HG02973 (cell line): Measurements from ENCODE around the gene AGAP1.

Experiments used
- ATAC-seq: cut with Tn5 transposase; IDR thresholded peaks from one replicate; pipeline ENCODE4 v1.9.1; 2021; ENCODE audit warnings: moderate library complexity; ENCODE audit not compliant: unreplicated experiment

AGAP1 gene

DNA sequence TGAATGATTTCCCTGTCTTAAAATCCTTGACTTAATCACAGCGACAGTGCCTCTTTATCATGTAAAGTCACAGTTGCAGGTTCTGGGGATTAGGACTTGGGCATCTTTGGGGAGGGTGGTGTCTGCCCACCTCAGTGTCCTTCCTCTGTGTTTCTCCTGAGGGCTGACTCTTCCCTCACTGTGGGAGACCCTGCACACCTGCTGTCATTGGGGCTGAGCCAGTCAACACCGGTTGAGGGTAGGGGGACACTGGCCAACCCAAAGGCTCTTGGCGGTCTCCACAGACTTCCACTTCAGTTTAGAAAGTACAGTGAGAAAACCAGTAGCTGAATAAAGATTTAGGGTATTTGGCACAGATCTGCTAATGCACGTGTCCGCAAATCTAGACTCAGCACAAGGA lies 36.9 kb downstream of the AGAP1 start:
- no peak for ATAC-seq

DNA sequence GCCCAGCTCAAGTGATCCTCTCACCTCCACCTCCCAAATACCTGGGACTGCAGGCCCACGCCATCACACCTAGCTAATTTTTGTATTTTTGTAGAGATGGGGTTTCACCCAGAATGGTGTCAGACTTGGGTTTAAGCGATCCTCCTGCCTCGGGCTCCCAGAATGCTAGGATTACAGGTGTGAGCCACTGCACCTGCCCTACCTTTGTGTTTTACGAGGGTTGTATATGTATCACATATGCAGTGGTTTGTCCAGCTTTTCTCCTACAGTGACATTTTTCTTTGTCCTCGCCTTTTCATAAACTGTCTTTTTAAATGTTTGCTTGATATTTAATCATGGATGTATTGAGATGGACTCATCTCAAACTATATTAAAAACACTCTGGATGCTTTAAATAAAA lies 38.5 kb downstream of the AGAP1 start:
- no peak for ATAC-seq

DNA sequence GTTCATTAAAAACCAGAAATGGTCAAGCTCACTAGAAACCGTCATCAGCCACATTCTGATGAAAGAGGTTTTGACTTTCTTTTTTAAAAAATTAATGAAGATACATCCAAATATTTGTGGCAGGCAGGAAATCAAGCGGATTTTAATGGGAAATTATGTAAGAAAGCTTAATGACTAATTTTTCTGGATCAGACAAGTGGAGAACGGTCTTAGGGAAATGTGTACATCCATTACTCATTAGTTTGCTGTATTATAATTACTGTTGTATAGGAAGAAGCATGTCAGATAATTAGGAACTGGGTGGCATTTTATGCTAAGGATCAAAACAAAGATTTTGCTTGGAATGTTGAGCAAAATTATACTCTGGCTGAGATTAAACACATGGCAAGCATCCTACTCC lies 39.4 kb downstream of the AGAP1 start:
- ATAC-seq: no peak

DNA sequence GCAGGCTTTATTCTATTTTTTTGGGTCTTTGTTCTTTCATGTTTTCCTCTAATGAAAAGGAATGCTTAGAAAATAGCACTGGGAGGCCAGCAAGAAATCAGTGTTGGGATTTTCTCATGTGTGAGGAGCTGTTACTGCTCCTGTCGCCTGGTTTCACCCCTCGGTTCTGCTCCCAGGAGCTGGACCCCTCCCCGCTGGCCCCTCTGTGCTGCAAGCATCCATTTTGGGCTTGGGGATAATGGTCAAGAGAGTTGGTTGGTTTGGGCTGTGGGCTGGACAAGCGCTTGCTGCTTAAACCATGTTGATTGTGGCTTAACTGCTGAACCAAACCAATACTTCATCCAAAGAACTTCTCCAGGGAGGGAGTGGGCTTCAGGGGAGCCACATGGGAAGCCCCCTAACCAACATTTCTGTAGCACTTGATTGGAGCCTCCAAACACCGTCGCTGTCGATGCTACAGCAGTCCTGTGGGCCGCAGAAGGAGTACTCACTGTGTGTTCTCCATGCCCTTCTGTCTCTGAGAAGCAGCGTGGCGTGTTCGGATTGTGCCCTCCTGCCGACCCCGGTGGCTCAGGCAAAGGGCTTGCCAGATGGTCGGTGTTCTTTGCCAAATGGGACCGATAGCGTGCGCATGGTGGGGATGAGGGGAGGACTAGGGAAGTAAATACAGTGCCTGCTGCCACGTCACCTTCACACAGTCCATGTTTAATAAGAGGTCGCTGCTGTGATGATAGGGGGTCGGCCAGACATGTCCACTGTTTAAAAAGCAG lies 40.0 kb downstream of the AGAP1 start:
- ATAC-seq: no peak

DNA sequence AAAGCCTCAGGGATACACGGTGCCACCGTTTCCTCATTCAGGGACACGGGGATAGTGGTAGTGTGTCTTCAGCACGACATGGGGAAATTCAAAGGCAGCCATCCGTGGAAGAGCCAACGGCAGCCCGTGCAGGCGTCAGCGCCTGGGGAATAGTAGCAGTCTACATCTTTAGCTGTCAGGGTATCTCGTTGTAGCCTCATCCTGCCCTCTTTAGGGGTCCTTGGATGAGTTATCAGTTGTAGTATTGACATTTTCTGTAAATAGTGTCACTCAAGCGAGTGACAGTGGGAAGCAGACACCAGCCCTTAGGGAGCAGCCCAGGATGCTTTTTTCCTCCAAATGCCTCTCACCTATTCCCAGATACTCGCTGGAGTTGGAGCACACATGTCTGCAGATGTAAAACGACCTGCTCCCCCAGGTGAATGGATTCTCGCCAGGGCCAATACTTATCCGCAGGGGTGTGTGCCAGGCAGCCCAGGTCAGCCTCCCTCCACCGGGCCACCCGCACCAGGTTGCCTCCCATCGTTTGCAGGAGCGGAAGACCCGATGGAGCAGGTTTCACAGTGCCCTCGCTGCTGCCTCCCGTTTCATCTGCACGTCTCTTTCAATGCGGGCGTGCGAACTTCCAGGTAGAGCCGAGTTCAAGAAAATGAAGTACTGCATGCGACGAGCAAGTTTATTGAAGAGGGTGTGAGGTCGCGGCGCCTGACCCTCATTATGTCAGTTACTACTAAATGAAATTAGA lies 41.0 kb downstream of the AGAP1 start:
- no peak for ATAC-seq

DNA sequence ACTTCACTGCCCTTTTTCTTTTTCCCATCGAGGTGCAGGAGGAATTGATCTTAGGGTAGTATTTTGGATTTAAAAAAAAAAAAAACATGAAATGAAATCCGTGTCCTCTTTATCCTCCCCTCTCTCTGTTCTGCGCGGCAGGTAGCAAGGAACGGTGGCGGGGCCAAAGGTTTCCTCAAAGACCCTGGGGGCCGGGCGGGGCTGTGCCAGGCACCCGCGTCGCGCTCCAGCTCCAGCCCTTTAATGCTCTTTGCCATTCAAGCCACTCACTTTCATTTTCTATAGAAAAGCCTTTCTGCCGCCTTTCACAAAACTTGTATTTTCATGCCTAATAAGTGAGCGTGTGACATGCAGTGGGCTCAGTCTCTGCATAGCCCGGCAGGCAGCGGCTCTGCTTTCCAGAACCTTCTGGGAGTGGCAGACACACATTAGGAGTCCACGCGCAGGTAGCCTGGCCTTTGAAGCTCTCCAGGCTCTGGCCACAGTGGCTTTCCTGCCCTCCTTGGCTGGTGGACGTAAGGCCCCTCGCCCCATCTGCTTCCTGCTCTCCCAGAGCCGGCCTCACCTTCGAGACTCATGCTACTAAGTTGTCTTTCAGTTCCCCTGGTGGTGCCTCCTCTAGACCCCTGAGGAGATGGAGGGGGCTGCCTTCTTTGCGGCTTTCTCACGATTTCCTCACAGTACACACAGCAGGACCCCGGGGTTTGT lies 41.7 kb downstream of the AGAP1 start:
- ATAC-seq: no peak

DNA sequence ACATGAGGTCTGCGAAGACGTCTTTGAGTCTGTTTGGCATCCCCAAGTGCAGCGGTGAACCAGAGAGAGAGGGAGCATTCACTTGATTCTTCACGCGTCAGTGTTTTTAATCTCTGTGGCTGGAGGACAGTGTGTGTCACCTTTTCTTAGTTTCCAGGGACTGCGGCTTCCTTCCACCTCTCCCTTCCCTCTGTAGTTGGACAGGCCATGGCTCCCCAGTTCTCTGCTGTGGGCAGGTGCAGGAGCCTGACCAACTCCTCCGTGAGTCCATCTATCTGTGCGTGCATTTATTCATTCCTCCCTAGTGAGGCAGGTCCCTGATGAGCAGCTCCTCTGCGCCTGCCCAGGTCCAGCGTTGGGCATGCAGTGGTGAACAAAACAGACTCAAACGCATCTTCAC lies 42.9 kb downstream of the AGAP1 start:
- no peak for ATAC-seq

DNA sequence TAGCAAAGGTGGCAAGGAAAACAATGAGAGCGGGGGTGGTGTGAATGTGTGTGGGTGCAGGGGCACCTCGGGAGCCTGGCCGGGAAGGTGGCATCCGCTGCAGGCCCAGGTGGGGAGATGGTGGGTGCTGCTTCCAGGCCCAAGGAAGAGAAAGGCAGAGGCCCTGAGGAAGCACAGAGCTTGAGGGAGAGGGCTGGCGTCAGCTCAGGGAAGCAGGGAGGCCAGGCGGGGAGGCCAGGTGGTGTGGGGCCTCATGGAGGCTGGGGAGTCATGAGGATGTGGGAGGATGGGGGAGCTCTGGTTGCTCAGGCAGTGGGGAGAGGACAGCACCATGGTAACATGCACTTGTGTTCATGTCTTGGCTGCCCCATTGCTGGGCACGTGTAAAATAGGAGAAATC lies 43.3 kb downstream of the AGAP1 start:
- ATAC-seq: no peak

DNA sequence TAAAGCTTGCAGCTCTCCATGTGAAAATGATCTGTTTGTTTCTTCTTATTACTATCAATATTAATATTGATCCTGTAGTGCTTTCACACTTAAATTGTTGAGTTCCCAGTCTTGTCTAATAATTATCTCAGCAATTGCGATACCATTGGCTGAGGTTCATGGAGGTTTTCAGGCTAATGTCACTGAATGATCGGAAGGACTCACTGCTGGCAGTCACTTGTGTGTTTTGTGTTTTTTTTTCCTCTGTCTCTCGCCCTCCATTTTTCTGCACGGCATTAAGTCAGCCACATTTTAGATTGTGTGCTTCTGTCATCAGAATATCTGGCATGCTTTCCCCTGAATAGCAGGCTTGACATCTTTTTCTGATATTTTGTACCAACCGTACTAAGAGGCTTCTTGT lies 43.7 kb downstream of the AGAP1 start:
- no peak for ATAC-seq

DNA sequence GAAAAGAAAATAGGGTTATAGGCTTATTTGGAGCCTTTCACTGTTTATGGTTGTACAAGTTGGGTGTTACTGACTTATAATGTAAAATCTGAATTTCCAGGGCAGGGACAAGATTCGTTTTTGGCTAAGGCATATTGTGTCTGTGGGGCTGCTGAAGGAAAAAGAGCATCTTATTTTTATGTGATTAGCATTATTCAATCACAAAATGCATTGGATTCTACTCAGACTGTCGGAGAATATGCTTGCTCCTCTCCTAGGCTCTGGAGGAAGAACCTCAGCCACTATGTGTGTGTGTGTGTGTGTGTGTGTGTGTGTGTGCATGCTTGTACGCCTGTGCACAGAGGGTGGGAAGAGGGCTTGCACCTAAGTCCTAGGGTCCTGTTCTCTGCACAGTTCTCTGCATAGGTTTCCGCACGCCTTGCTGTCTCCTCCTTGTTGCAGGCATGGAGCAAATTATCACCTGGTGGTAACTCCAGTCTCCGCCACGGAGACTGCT lies 44.3 kb downstream of the AGAP1 start:
- ATAC-seq: no peak

DNA sequence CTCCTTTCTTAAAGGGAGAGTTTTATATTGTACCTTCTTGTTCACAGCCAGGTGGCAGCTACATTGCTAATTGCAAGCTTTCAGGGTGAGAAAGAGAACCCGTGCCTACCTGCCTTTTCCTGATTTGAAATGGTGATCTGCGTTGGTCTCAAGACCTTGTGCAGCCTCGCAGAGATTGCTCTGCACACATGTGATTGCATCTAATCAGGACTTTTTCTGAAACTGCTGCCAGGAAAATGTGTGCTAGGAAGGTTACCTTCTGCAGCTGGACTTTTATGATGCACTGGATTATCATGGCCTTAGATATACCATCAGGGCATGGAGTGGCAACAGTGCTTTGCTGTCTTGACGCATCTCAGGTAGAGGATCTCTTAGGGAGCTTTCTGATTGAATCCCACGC lies 45.1 kb downstream of the AGAP1 start:
- no peak for ATAC-seq

DNA sequence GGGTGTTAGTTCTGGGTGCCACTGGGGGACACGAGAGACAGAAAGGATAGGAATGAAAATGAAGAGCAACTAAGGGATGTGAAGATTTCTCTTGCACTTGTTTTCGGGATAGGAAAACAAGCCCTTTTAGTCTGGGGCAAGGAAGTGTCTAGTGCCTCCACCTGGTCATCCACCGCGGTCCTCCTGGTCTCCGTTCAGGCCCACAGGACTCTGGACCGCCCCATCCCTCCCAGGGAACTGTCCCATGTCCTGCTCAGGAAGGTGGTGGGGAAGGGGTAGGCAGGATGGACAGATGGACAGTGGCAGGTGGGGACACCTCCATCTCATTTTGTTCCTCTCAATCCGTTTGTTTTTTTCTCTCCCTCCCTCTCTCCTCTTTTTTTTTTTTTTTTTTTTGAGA lies 45.9 kb downstream of the AGAP1 start:
- ATAC-seq: no peak

DNA sequence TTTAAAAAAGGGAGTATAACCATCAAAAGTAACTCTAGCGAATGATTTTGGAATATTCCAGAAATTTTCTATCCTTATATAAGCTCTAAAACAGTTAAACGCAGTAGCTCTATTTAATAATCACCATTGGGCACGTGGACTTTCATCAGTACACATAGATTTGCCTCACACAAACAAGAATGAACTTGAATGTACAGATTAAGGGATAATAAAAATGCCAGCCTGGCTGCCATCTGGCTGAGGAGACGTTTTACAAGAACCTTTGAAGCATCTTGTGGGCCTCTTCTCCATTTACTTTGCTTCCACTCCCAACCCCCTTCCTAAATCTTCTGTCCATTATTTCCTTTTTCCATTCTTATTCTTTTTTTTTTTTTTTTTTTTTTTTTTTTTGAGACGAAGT lies 47.2 kb downstream of the AGAP1 start:
- ATAC-seq: no peak

DNA sequence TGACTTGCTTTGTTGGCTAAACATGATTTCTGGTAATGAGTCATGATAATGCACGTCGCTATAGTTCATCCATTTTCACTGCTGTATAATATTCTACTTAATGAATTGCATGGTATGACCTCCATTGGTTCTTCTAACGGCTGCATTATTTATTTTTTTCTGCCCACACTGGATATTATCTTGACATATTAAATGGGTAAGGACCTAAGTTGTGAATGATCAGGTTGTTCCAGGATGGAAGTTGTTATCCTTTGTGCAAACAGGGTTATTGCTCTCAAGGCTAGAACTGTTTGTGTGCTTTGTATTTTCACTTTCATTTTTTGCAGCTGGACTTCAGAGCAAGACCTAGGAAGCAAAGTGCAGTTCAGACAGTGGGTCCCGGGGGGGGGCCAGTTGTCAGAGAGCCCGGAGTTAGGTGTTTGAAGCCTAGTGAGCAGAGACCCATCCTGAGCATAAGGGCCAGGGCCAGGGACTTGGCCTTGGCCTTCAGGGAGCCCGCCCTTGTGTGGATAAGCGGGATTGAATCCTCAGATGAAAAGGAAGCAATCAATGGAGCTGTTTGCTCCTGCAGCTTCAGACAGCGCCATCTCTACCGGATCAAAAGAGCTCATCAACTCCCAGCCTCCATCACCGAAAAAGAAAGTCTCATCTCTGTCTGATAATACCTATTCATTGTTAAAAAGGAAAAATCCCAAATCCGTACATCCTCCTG lies 48.2 kb downstream of the AGAP1 start:
- ATAC-seq: no peak

DNA sequence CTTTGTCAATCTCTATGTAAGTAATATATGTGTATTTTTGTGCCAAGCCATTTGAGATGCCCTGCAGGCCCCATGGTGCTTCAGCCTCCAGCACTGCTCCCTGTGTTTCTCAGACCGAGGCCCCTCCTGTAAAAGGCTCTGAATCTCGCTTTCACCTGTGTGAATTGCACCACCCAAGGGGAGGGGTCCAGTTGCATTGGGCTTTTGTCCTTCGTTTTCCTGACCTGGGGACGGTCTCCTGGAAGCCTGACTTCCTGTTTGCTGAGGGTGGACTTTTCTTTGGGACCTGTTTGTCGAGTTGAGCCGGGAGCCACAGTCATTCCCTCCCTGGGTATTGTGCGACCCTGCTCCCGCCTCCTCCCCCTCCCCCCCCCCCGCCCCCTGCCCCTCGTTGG lies 48.9 kb downstream of the AGAP1 start:
- ATAC-seq: no peak

DNA sequence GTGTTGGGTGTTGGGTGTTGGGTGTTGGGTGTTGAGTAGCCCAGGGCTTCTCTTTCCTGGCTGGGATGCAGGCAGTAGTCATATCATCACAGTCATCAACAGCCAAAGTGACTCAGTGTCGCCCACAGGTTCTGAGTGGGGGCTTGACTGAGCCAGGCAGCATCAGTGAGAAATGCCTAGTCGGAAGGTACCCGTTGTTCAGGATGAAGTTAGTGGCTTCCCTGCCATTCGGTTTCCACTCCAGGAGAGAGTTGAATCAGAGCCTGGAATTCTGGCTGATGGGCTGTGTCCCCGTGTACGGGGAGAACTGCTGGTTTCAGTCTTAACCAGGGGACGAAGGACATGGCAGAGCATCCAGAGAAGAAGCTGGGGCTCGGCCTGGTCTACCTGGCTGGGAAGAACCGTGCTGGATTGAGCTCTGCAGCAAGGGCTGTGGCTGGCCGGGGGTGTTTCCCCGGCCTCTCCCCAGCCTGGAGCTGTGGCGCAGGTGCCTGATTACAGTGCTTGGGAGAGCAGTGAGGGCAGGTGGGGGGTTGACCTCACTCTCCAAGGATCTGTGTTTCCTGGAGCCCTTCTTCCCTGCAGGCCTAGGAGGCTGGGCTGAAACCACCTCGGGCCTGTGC lies 49.4 kb downstream of the AGAP1 start:
- ATAC-seq: no peak

DNA sequence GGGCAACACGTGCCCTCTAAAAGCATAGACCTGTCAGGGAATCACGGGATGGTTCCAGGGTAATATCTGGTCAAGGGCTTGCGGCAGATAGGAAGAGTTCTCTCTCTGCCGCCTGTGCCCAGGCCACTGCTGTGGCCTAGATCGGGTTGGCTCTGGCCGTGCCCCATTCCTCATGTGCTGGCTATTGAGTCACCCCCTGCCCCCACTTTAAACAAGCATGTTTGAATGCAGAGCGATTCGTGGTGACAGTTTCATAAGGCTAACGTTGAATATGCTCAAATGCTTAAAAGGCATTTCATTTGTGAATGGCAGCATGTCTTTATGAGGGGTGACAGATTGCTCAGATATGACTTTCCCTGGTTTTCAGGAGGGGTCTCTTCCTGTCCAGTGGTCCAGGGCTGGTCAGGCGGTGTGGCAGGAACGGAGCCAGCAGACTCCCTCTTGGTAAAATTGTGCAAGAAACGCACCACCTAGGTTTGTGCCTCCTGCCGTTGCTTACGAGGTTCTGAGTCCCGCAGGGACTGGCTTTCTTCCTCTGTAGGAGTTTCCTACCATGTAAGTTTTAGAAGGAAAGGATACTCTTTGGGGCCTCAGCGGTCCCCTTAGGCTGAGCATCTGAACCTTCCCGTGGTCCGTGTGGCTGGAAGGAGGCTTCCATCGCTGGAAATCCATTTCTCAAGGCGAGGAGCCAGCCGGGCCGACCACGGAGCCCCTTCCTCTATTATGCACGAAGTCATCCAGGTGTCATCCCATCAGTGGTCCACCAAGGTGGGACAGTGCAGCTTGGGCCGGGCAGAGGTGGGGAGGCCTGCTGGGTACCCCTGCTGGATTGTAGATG lies 50.2 kb downstream of the AGAP1 start:
- no peak for ATAC-seq

DNA sequence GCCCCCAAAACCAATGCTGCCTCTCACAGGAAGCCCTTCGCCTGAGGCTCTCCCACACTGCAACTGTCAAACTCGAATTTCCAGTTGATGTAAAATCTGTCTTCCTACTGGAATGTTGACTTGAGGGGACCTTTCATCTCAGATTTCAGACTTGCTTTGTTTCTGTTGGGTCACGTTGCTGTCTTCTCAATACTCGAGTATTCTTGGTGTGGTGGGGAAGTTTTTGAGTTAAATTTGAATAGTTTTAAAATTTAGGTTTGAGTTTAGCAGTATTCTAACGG lies 50.8 kb downstream of the AGAP1 start:
- ATAC-seq: no peak

DNA sequence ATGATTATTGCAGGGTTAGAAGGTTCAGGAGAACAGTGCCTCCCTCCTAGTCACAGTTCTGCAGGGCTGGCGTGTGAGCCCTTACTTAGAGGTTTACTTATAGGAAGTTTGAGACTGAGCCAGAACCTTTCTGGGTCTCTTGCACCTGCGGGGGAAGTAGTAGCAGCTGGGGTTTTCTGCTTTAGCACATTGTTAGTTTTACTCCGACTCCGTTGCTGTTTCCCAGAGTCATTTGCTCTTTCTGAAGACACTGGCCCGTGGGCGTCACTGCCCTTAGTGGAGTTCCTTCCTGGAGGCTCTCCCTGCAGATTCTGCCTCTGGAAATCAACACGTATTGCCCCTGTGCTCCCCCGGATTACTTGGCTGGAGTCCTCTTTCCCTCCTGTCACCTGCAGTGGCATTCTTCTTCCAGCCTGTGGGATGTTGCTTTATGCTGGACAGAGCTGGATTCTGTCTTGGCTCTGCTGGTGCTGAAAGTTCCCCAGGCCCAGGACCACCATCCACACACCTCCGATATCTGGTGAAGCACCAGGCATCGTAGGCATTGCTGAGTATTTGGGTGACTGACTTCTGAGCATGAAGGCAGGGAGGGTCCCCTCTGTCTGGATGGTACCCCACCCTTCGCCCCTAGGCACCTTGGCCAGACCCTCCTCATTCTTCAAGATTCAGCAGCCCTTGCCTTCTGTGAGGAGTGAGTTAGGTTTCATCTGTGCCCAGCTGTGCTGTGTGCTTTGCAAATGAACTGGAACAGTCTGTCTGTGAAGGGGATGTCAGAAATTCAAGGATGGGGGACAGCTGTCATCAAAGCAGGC lies 51.7 kb downstream of the AGAP1 start:
- ATAC-seq: no peak

DNA sequence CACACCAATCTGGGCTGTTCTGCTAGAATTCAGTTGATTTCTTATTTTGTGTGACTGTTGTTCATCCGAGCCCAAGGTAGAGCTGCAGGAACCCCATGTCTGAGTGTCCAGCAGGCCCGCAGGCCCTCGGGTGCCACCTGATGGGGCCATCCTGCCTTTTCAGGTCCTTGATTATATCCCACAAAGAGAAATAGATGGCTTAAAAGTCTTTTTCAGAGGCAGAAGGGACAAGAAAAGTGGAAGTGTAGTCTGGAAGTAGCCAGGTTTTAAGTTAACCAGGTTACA lies 52.2 kb downstream of the AGAP1 start:
- ATAC-seq: no peak
